Endothelial cell of umbilical vein (primary cell): ENCODE data around the gene GAN. TPM values are rescaled to one million over a fixed set of nuclear protein-coding genes. Genes with fewer than 3 reads are reported as not detected.

Experiments used
- BruUV-seq: library from RNA; stranded (reverse); fragments of 400-500 nt; replicated peaks from 2 replicates; lab custom pipeline; 2021; lab: Mats Ljungman, UMichigan
- CTCF ChIA-PET: fragments of 300-600, 350-600 bp; sonication (Branson Sonifier 250); formaldehyde crosslinking; loops from one replicate; lab custom pipeline; 2021; ENCODE audit warnings: antibody characterized with exemption, inconsistent platforms; lab: Charles Lee
- POLR2A ChIA-PET: fragments of 300-600, 350-600 bp; sonication (Branson Sonifier 250); formaldehyde crosslinking; loops from one replicate; lab custom pipeline; 2021; ENCODE audit warnings: antibody characterized with exemption, inconsistent platforms; lab: Charles Lee
- DNase-seq: peaks from one replicate; pipeline ENCODE4 v3.0.0-alpha.2; 2011; ENCODE audit warnings: low read depth, low spot score
- FAIRE-seq: peaks from 2 replicates; lab custom pipeline; 2011; peaks lifted over from hg19 to GRCh38; lab: Jason Lieb, UNC
- H2AFZ ChIP-seq: 2 replicates; pipeline ENCODE4 v1.6.0; 2012; ENCODE audit warnings: low read depth, low read length, control low read depth, inconsistent platforms
- H3K27ac ChIP-seq: 2 replicates; pipeline ENCODE4 v1.5.1; 2011; ENCODE audit warnings: low read depth, mild to moderate bottlenecking, control low read depth, low read length, moderate library complexity; ENCODE audit not compliant: insufficient read depth
- H3K27me3 ChIP-seq, 2 experiments: 2 replicates each; pipeline versions ENCODE4 v1.6.0 to v1.6.1; 2011; ENCODE audit warnings: low read length in 2 of 2, mixed read lengths in 1 of 2; ENCODE audit not compliant: control insufficient read depth in 2 of 2, insufficient read depth in 2 of 2
- H3K36me3 ChIP-seq, 2 experiments: 2 replicates in 1 of 2; 3 replicates in 1 of 2; pipeline ENCODE4 v1.5.1; 2011; ENCODE audit warnings: low read length in 2 of 2, mild to moderate bottlenecking in 1 of 2, moderate library complexity in 1 of 2; ENCODE audit not compliant: control insufficient read depth in 2 of 2, insufficient read depth in 2 of 2; ENCODE audit errors: extremely low read depth in 1 of 2
- H3K4me1 ChIP-seq: 3 replicates; pipeline ENCODE4 v1.5.1; 2011; ENCODE audit warnings: mild to moderate bottlenecking, low read length; ENCODE audit not compliant: control insufficient read depth, insufficient read depth; ENCODE audit errors: extremely low read depth
- H3K4me2 ChIP-seq: 2 replicates; pipeline ENCODE4 v1.6.1; 2011; ENCODE audit warnings: low read length, control low read depth, mixed read lengths; ENCODE audit not compliant: insufficient read depth
- H3K4me3 ChIP-seq, 3 experiments: fragments of 200-600 bp in 1 of 3; sonication (generic), shearing (Covaris generic) in 1 of 3; replicated peaks in 1 of 3; 2 replicates each; pipeline ENCODE4 v1.5.1; 2011 to 2016; ENCODE audit warnings: control low read depth in 3 of 3, low read length in 3 of 3, mild to moderate bottlenecking in 2 of 3, inconsistent platforms in 1 of 3, low read depth in 1 of 3, moderate library complexity in 1 of 3; ENCODE audit not compliant: insufficient read depth in 1 of 3
- H3K79me2 ChIP-seq: 2 replicates; pipeline ENCODE4 v1.6.0; 2012; ENCODE audit warnings: low read length, inconsistent platforms; ENCODE audit not compliant: control insufficient read depth, insufficient read depth
- H3K9ac ChIP-seq: replicated peaks from 2 replicates; pipeline ENCODE3; 2011; ENCODE audit warnings: low read length, control low read depth; ENCODE audit not compliant: insufficient read depth; ENCODE audit errors: extremely low read depth
- H3K9me1 ChIP-seq: replicated peaks from 3 replicates; pipeline ENCODE4 v1.6.0; 2011; ENCODE audit warnings: mild to moderate bottlenecking, low read length; ENCODE audit not compliant: control insufficient read depth, insufficient read depth; ENCODE audit errors: extremely low read depth
- H3K9me3 ChIP-seq: replicated peaks from 2 replicates; pipeline ENCODE4 v1.5.1; 2012; ENCODE audit warnings: low read length, inconsistent platforms; ENCODE audit not compliant: control insufficient read depth, insufficient read depth
- H4K20me1 ChIP-seq: replicated peaks from 2 replicates; pipeline ENCODE3; 2011; ENCODE audit warnings: mild to moderate bottlenecking, low read length; ENCODE audit not compliant: control insufficient read depth, insufficient read depth; ENCODE audit errors: extremely low read depth
- CTCF ChIP-seq, 2 donors: IDR thresholded peaks; 1 replicate in 1 of 2; 2 replicates in 1 of 2; pipeline ENCODE4 v1.5.1; 2011; ENCODE audit warnings: low read length in 2 of 2, mild to moderate bottlenecking in 2 of 2, moderate library complexity in 2 of 2, control low read depth in 1 of 2, inconsistent platforms in 1 of 2, low read depth in 1 of 2; ENCODE audit not compliant: insufficient read depth in 1 of 2; ENCODE audit errors: extremely low read depth in 1 of 2
- EZH2 ChIP-seq: IDR thresholded peaks from 2 replicates; pipeline ENCODE4 v1.6.1; 2012; ENCODE audit warnings: borderline replicate concordance, low read depth, mild to moderate bottlenecking, moderate library complexity, low read length, inconsistent platforms; ENCODE audit not compliant: severe bottlenecking
- FOS ChIP-seq: IDR thresholded peaks from 2 replicates; pipeline ENCODE4 v1.6.1; 2011; ENCODE audit warnings: mild to moderate bottlenecking, low read length, moderate library complexity, borderline replicate concordance; ENCODE audit not compliant: insufficient read depth
- JUN ChIP-seq: IDR thresholded peaks from 2 replicates; pipeline ENCODE4 v1.6.1; 2011; ENCODE audit warnings: borderline replicate concordance, low read depth; ENCODE audit not compliant: insufficient read length, insufficient read depth
- MAX ChIP-seq: IDR thresholded peaks from 2 replicates; pipeline ENCODE4 v1.6.1; 2011; ENCODE audit not compliant: insufficient read depth, insufficient read length
- MYC ChIP-seq: IDR thresholded peaks from one replicate; pipeline ENCODE4 v1.6.1; 2011; ENCODE audit warnings: mild to moderate bottlenecking, low read depth, low read length
- POLR2A ChIP-seq: IDR thresholded peaks from 2 replicates; pipeline ENCODE4 v1.6.1; 2012; ENCODE audit warnings: low read depth, mild to moderate bottlenecking, control low read depth, low read length
- POLR2AphosphoS5 ChIP-seq: IDR thresholded peaks from 2 replicates; pipeline ENCODE4 v1.6.1; 2012; ENCODE audit warnings: low read depth, mild to moderate bottlenecking, control low read depth, low read length, moderate library complexity; ENCODE audit not compliant: insufficient read depth
- dilution Hi-C: fragments of 300-500 bp; cut with MboI; formaldehyde crosslinking; loops from one replicate; pipeline ENCODE4 v1.15.0; 2019; ENCODE audit warnings: low sequenced_read_pairs; ENCODE audit not compliant: extremely low pct_ligation_motif_present
- intact Hi-C: fragments of 100-400 bp; cut with micrococcal nuclease; formaldehyde crosslinking; loops from one replicate; pipeline ENCODE4 v1.10.0; 2022
- polyA plus RNA-seq, 4 experiments: library from polyadenylated mRNA; depleted of rRNA in 3 of 4; stranded (reverse) in 3 of 4; unstranded in 1 of 4; fragments of >200 nt; gene quantifications; 2 replicates each; pipeline versions ENCODE4 v1.2.1 to v1.2.3, GENCODE V29; 2011 to 2012; ENCODE audit warnings: missing spikeins in 1 of 4
- total RNA-seq: library from RNA; stranded (reverse); gene quantifications from 2 replicates; pipeline ENCODE4 v1.2.3, GENCODE V29; 2021

Gene GAN
- total and polyA plus RNA-seq, 2 donors (not counting 3 experiments of a cell fraction or from before 2014, with no cell fraction given) = 1.8 to 11.1 TPM

- Histone ChIP-seq H3K9ac (no peak overlapping the region), H3K79me2 (no peaks in the 10 kb centered on the region), H3K9me1 (no peaks in the 10 kb centered on the region), H3K4me2 (no peak overlapping the region), H3K27me3 (no peaks in the 10 kb centered on the region), H3K4me3 (no peak overlapping the region), H3K36me3 (no peaks in the 10 kb centered on the region), H4K20me1 (no peaks in the 10 kb centered on the region), H3K27ac (no peak overlapping the region), H3K9me3 (no peaks in the 10 kb centered on the region), H2AFZ (no peak overlapping the region), H3K4me1 (peaks cover 19% of the 10 kb centered on the region)
- TF ChIP-seq MAX (no peak), CTCF (IDR thresholded peaks at IDR 0.05; ENCODE audit: extremely low read depth in 1 of 2, insufficient read depth in 1 of 2, low read depth in 1 of 2, low read length in 2 of 2) (no peak), FOS (no peak), POLR2A (no peak), MYC (no peak), POLR2AphosphoS5 (no peak), JUN (no peak), EZH2 (no peak)
- intact Hi-C loops (no loop called here), dilution Hi-C loops (no loop called here)
- no TSS peak for BruUV-seq
- ChIA-PET CTCF (interaction anchor here (2.1 kb wide), 1 partner anchor 15 kb away, joined by 9 read pairs; no protein-coding TSS in a partner anchor), POLR2A (interaction anchor here (0.6 kb wide), 1 partner anchor 14 kb away, joined by 4 read pairs; no protein-coding TSS in a partner anchor)
- FAIRE-seq = no peak
- DNase-seq = no peak
Measured at GRCh38 chr16:81275795-81276194, 39.0 kb upstream of the GAN start.
